ENCODE data around the gene ADGRL3. TPM values are rescaled to one million over a fixed set of nuclear protein-coding genes. Genes with fewer than 3 reads are reported as not detected.

Gene ADGRL3
- total RNA-seq, 2 experiments from 2014 or later = not detected

DNA sequence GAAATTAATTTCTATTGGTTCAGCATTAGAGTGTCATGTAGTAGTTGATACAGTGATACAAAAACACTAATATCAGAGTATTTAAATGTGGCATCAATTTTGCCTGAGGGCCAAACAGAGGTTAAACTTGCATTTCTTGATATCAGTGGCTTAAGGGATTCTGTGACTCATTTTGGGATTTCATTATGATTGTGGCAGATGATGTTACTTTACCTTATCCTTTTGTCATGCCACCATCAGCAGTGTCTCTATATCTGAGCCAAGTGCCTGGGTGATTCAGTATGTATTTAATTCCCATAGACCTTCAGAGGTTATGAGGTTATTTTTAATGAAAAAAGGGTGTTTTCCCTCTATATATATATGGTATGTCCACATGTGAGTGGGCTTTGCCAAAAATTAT is 582.9 kb downstream of the ADGRL3 start:
- ChIA-PET CTCF (ENCODE audit: unreplicated experiment) (no interaction called here), POLR2A (no interaction called here)
- TF ChIP-seq, protein P1, sequence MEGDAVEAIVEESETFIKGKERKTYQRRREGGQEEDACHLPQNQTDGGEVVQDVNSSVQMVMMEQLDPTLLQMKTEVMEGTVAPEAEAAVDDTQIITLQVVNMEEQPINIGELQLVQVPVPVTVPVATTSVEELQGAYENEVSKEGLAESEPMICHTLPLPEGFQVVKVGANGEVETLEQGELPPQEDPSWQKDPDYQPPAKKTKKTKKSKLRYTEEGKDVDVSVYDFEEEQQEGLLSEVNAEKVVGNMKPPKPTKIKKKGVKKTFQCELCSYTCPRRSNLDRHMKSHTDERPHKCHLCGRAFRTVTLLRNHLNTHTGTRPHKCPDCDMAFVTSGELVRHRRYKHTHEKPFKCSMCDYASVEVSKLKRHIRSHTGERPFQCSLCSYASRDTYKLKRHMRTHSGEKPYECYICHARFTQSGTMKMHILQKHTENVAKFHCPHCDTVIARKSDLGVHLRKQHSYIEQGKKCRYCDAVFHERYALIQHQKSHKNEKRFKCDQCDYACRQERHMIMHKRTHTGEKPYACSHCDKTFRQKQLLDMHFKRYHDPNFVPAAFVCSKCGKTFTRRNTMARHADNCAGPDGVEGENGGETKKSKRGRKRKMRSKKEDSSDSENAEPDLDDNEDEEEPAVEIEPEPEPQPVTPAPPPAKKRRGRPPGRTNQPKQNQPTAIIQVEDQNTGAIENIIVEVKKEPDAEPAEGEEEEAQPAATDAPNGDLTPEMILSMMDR (conservative IDR thresholded peaks at IDR 0.05; ENCODE audit: low read length) = no peak
- TF ChIP-seq EZH2phosphoT487 (IDR thresholded peaks at IDR 0.05; ENCODE audit: borderline replicate concordance, low read depth, low read length) = no peak
- Histone ChIP-seq H3K4me2 (ENCODE audit: low read length) (no peak overlapping the region), H4K20me1 (ENCODE audit: insufficient read depth, low read length) (no peaks in the 10 kb centered on the region), H3K27ac (ENCODE audit: low read depth, low read length, poor library complexity, severe bottlenecking) (no peak overlapping the region), H3K79me2 (ENCODE audit: insufficient read depth, low read depth, low read length) (no peaks in the 10 kb centered on the region), H3K9me3 (ENCODE audit: low read length) (no peaks in the 10 kb centered on the region), H3K4me3 (ENCODE audit: low read depth, low read length, poor library complexity, severe bottlenecking) (no peak overlapping the region), H3K36me3 (ENCODE audit: insufficient read depth, low read length) (no peaks in the 10 kb centered on the region), H3K4me1 (ENCODE audit: insufficient read depth, low read length, poor library complexity, severe bottlenecking) (no peaks in the 10 kb centered on the region), H2AFZ (ENCODE audit: low read length) (no peak overlapping the region), H3K9me2 (ENCODE audit: insufficient read depth, low read length) (no peaks in the 10 kb centered on the region)
- no TSS peak for BruUV-seq (replicated peaks)
- no peak for DNase-seq (ENCODE audit: low spot score)
- intact Hi-C loops (cut with micrococcal nuclease; ENCODE audit: unreplicated experiment) = no loop called here

DNA sequence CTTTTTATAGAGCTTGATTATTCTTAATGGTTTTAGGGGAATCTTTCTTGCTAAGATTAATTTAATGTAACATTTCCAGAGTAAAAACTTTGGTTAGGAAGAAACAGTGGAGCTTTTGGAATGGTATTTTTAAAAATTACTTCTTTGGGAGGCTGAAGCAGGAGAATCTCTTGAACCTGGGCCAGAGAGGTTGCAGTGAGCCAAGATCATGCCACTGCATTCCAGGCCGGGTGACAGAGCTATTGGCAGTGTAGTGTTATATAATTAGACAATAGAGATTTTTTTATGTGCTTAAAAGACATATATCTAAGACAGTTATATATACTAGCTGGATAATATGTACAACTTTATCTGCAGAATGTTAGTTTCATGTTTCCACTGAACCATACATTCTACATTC is 585.6 kb downstream of the ADGRL3 start:
- ChIA-PET CTCF (ENCODE audit: unreplicated experiment) (no interaction called here), POLR2A (no interaction called here)
- Histone ChIP-seq H3K9me3 (ENCODE audit: low read length) (no peaks in the 10 kb centered on the region), H4K20me1 (ENCODE audit: insufficient read depth, low read length) (no peaks in the 10 kb centered on the region), H3K4me1 (ENCODE audit: insufficient read depth, low read length, poor library complexity, severe bottlenecking) (no peaks in the 10 kb centered on the region), H2AFZ (ENCODE audit: low read length) (no peak overlapping the region), H3K27ac (ENCODE audit: low read depth, low read length, poor library complexity, severe bottlenecking) (no peak overlapping the region), H3K36me3 (ENCODE audit: insufficient read depth, low read length) (no peaks in the 10 kb centered on the region), H3K79me2 (ENCODE audit: insufficient read depth, low read depth, low read length) (no peaks in the 10 kb centered on the region), H3K4me2 (ENCODE audit: low read length) (no peak overlapping the region), H3K4me3 (ENCODE audit: low read depth, low read length, poor library complexity, severe bottlenecking) (no peak overlapping the region), H3K9me2 (ENCODE audit: insufficient read depth, low read length) (no peaks in the 10 kb centered on the region)
- TF ChIP-seq EZH2phosphoT487 (IDR thresholded peaks at IDR 0.05; ENCODE audit: borderline replicate concordance, low read depth, low read length) = no peak
- TF ChIP-seq, protein P1 (conservative IDR thresholded peaks at IDR 0.05; ENCODE audit: low read length) = no peak
- intact Hi-C loops (cut with micrococcal nuclease; ENCODE audit: unreplicated experiment) = no loop called here
- no peak for DNase-seq (ENCODE audit: low spot score)
- BruUV-seq (replicated peaks) = no TSS peak

DNA sequence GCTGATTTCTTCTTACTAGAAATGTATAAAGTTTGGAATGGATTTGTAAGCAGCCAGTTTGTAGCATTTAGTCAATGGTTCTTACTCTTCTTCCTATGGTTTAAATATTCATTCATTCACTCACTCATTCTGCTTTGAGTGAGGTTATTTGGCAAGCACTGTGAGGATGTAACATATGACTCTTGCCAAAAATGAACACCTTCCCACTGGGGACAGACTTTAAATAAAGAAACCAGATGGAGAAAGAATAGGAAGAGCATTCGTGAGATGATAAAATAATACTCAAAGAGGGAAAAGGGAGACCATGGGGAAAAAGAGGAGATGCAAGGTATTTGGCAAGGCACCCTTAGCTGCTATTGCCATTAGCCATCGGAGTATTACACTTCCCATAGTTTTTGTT is 586.1 kb downstream of the ADGRL3 start:
- Histone ChIP-seq H3K36me3 (ENCODE audit: insufficient read depth, low read length) (no peaks in the 10 kb centered on the region), H3K79me2 (ENCODE audit: insufficient read depth, low read depth, low read length) (no peaks in the 10 kb centered on the region), H3K9me2 (ENCODE audit: insufficient read depth, low read length) (no peaks in the 10 kb centered on the region), H3K9me3 (ENCODE audit: low read length) (no peaks in the 10 kb centered on the region), H3K27ac (ENCODE audit: low read depth, low read length, poor library complexity, severe bottlenecking) (no peak overlapping the region), H3K4me2 (ENCODE audit: low read length) (no peak overlapping the region), H2AFZ (ENCODE audit: low read length) (no peak overlapping the region), H3K4me3 (ENCODE audit: low read depth, low read length, poor library complexity, severe bottlenecking) (no peak overlapping the region), H3K4me1 (ENCODE audit: insufficient read depth, low read length, poor library complexity, severe bottlenecking) (no peaks in the 10 kb centered on the region), H4K20me1 (ENCODE audit: insufficient read depth, low read length) (no peaks in the 10 kb centered on the region)
- ChIA-PET POLR2A (no interaction called here), CTCF (ENCODE audit: unreplicated experiment) (no interaction called here)
- no TSS peak for BruUV-seq (replicated peaks)
- TF ChIP-seq, protein P1 (conservative IDR thresholded peaks at IDR 0.05; ENCODE audit: low read length) = no peak
- TF ChIP-seq EZH2phosphoT487 (IDR thresholded peaks at IDR 0.05; ENCODE audit: borderline replicate concordance, low read depth, low read length) = no peak
- intact Hi-C loops (cut with micrococcal nuclease; ENCODE audit: unreplicated experiment) = no loop called here
- no peak for DNase-seq (ENCODE audit: low spot score)

All from OCI-LY7 (cell line).